Nephron progenitor cell (in vitro differentiated cells): Measurements from ENCODE around the gene TEX51.

Source experiments
- DNase-seq: peaks from one replicate; pipeline ENCODE4 v3.0.0; 2021
- H3K27ac Mint-ChIP-seq: 2 replicates; pipeline ENCODE4 v1.8.0; 2021; ENCODE audit warnings: mild to moderate bottlenecking, moderate library complexity, mixed read lengths
- H3K27me3 Mint-ChIP-seq: 2 replicates; pipeline ENCODE4 v1.8.0; 2021; ENCODE audit warnings: mild to moderate bottlenecking, low read depth, mixed read lengths; ENCODE audit not compliant: poor library complexity
- H3K36me3 Mint-ChIP-seq: 2 replicates; pipeline ENCODE4 v1.8.0; 2021; ENCODE audit warnings: low read depth, mixed read lengths
- H3K4me1 Mint-ChIP-seq: 2 replicates; pipeline ENCODE4 v1.8.0; 2021; ENCODE audit warnings: mixed read lengths
- H3K4me3 Mint-ChIP-seq: 2 replicates; pipeline ENCODE4 v1.8.0; 2021; ENCODE audit warnings: mild to moderate bottlenecking, moderate library complexity, mixed read lengths
- H3K9me3 Mint-ChIP-seq: 2 replicates; pipeline ENCODE4 v1.8.0; 2021; ENCODE audit warnings: mild to moderate bottlenecking, moderate library complexity, mixed read lengths
- CTCF ChIP-seq: fragments of 200-600 bp; sonication (generic); IDR thresholded peaks from 2 replicates; pipeline ENCODE4 v1.5.0; 2021; ENCODE audit warnings: antibody characterized with exemption

TEX51 gene

GRCh38 chr2:126866451-126866850 is 32.2 kb upstream of the TEX51 start:
- no peak overlapping the region for H3K27ac Mint-ChIP-seq
- H3K27me3 Mint-ChIP-seq, result peaks cover 9% of the 10 kb centered on the region
- H3K36me3 Mint-ChIP-seq, result peaks cover 17% of the 10 kb centered on the region
- peaks cover 20% of the 10 kb centered on the region for H3K4me1 Mint-ChIP-seq
- H3K9me3 Mint-ChIP-seq, result peaks cover 44% of the 10 kb centered on the region
- H3K4me3 Mint-ChIP-seq, result no peak overlapping the region
- DNase-seq, result no peak
- no peak for TF ChIP-seq CTCF

- DNase-seq, result no peak
- peaks cover 4% of the 10 kb centered on the region for H3K36me3 Mint-ChIP-seq
- H3K4me3 Mint-ChIP-seq, result no peak overlapping the region
- no peak overlapping the region for H3K27ac Mint-ChIP-seq
- no peaks in the 10 kb centered on the region for H3K4me1 Mint-ChIP-seq
- peaks cover 19% of the 10 kb centered on the region for H3K9me3 Mint-ChIP-seq
- peaks cover 9% of the 10 kb centered on the region for H3K27me3 Mint-ChIP-seq
- TF ChIP-seq CTCF, result no peak
Observed at GRCh38 chr2:126874961-126875360, 23.7 kb upstream of the TEX51 start.

GRCh38 chr2:126876631-126877030 is 22.1 kb upstream of the TEX51 start:
- Mint-ChIP-seq H3K36me3 (peaks cover 4% of the 10 kb centered on the region), H3K27ac (no peak overlapping the region), H3K9me3 (peaks cover 19% of the 10 kb centered on the region), H3K27me3 (peaks cover 9% of the 10 kb centered on the region), H3K4me3 (no peak overlapping the region), H3K4me1 (peaks cover 4% of the 10 kb centered on the region)
- no peak for TF ChIP-seq CTCF
- DNase-seq, result no peak

GRCh38 chr2:126877041-126877440 is 21.6 kb upstream of the TEX51 start:
- DNase-seq, result no peak
- peaks cover 19% of the 10 kb centered on the region for H3K9me3 Mint-ChIP-seq
- H3K27ac Mint-ChIP-seq, result no peak overlapping the region
- H3K36me3 Mint-ChIP-seq, result peaks cover 4% of the 10 kb centered on the region
- peaks cover 5% of the 10 kb centered on the region for H3K4me1 Mint-ChIP-seq
- peaks cover 9% of the 10 kb centered on the region for H3K27me3 Mint-ChIP-seq
- TF ChIP-seq CTCF, result no peak
- no peak overlapping the region for H3K4me3 Mint-ChIP-seq

GRCh38 chr2:126877861-126878565 is 20.7 kb upstream of the TEX51 start:
- Mint-ChIP-seq H3K27ac (peak overlapping the region; percentile 57), H3K36me3 (peaks cover 4% of the 10 kb centered on the region), H3K9me3 (peaks cover 19% of the 10 kb centered on the region), H3K4me1 (peaks cover 7% of the 10 kb centered on the region), H3K27me3 (peaks cover 13% of the 10 kb centered on the region), H3K4me3 (no peak overlapping the region)
- DNase-seq, result no peak
- no peak for TF ChIP-seq CTCF

- TF ChIP-seq CTCF, result no peak
- peaks cover 16% of the 10 kb centered on the region for H3K27me3 Mint-ChIP-seq
- H3K4me1 Mint-ChIP-seq, result peaks cover 9% of the 10 kb centered on the region
- H3K9me3 Mint-ChIP-seq, result peaks cover 19% of the 10 kb centered on the region
- DNase-seq, result no peak
- H3K27ac Mint-ChIP-seq, result no peak overlapping the region
- H3K4me3 Mint-ChIP-seq, result no peak overlapping the region
- peaks cover 4% of the 10 kb centered on the region for H3K36me3 Mint-ChIP-seq
Observed at GRCh38 chr2:126878601-126879000, 20.1 kb upstream of the TEX51 start.
